Heart left ventricle (tissue), 16 donors: ENCODE results near the gene PLBD2. TPM values are rescaled to one million over a fixed set of nuclear protein-coding genes. Genes with fewer than 3 reads are reported as not detected.
A peak's percentile ranks its signal among the peaks of the same experiment; 100 is the strongest.

Source experiments
- ATAC-seq, 4 donors: fragments of 200-7000 bp; cut with Tn5 transposase; one replicate each; pipeline ENCODE4 v1.9.1; 2020 to 2022; ENCODE audit warnings: moderate library complexity in 4 of 4, mild to moderate bottlenecking in 3 of 4, moderate number of reproducible peaks in 1 of 4
- DNase-seq, 5 donors: peaks; one replicate each; pipeline ENCODE4 v3.0.0-alpha.2; 2020
- H3K27ac ChIP-seq, 12 donors: fragments of 200-600 bp; sonication (generic) in 4 of 12; one replicate each; pipeline versions ENCODE4 v1.5.0 to v1.8.0; 2016 to 2022; ENCODE audit warnings: mild to moderate bottlenecking in 2 of 12
- H3K27me3 ChIP-seq, 9 donors: fragments of 200-600 bp; sonication (generic) in 2 of 9; one replicate each; pipeline versions ENCODE4 v1.5.1 to v1.8.0; 2016 to 2022; ENCODE audit warnings: mild to moderate bottlenecking in 3 of 9
- H3K36me3 ChIP-seq, 9 donors: fragments of 200-600 bp; sonication (generic) in 2 of 9; one replicate each; pipeline versions ENCODE4 v1.5.0 to v1.8.0; 2018 to 2022; ENCODE audit warnings: mild to moderate bottlenecking in 2 of 9
- H3K4me1 ChIP-seq, 12 donors: fragments of 200-600 bp; sonication (generic) in 4 of 12; one replicate each; pipeline versions ENCODE4 v1.5.0 to v1.8.0; 2016 to 2022; ENCODE audit warnings: mild to moderate bottlenecking in 3 of 12
- H3K4me3 ChIP-seq, 12 donors: fragments of 200-600 bp; sonication (generic) in 4 of 12; one replicate each; pipeline versions ENCODE4 v1.5.0 to v1.8.0; 2017 to 2022; ENCODE audit warnings: mild to moderate bottlenecking in 9 of 12, moderate library complexity in 4 of 12
- H3K9me3 ChIP-seq, 12 donors: fragments of 200-600 bp; sonication (generic) in 4 of 12; one replicate each; pipeline versions ENCODE4 v1.5.0 to v1.8.0; 2016 to 2022; ENCODE audit warnings: mild to moderate bottlenecking in 1 of 12
- CTCF ChIP-seq, 12 donors: fragments of 200-600 bp; sonication (generic) in 4 of 12; IDR thresholded peaks; one replicate each; pipeline versions ENCODE4 v1.5.0 to v1.8.0; 2018 to 2022; ENCODE audit warnings: antibody characterized with exemption in 12 of 12, mild to moderate bottlenecking in 5 of 12
- POLR2A ChIP-seq, 2 donors: fragments of 450-650 bp; IDR thresholded peaks; one replicate each; pipeline ENCODE4 v1.6.1; 2017; ENCODE audit warnings: antibody characterized with exemption in 2 of 2, mild to moderate bottlenecking in 2 of 2, moderate library complexity in 2 of 2
- WGBS, 4 donors: extraction: QIAGEN DNeasy Blood & Tissue Kit in 2 of 4; methylation state at CpG; one replicate each; pipeline versions ENCODE4 v1.1.5 to v1.1.7; 2013 to 2018; 5-methylcytosine and 5-hydroxymethylcytosine counted together
- intact Hi-C, 10 donors: fragments of 100-400 bp; cut with DNase I; formaldehyde crosslinking; loops; one replicate each; pipeline versions ENCODE4 v1.11.1 to v1.14.2; 2022
- polyA plus RNA-seq, 2 donors: library from polyadenylated mRNA; stranded (reverse); fragments of 200-250 nt; gene quantifications; one replicate each; pipeline ENCODE4 v1.2.3, GENCODE V29; 2013
- total RNA-seq, 9 donors: library from RNA; depleted of rRNA in 2 of 9; stranded (reverse); fragments of >200 nt in 2 of 9; fragmentation: NEBNext Ultra II Directional in 3 of 9; extraction: Animal tissue kit (Norgen Biotek cat#: 25700) in 3 of 9; gene quantifications; one replicate each; pipeline versions ENCODE4 v1.1.0 to v1.2.4, GENCODE V29; 2016 to 2023
- donor health status: ischemic (EF 13 %, LVEDD 7.1; RV severe dilation, severe dysfunction).
- donor health status: healthy with polysubstance abuse.
- donor health status: DM: no; HTN: yes; CAD: no.
- donor health status: DM: no; HTN: no; CAD: no.
- donor health status: ischemic (EF 25% LVEDD 6.9; RV normal size, moderate dysfunction).
- donor health status: ischemic (EF 25% LVEDD 5.7; RV mildly dilated, moderate dysfunction).
- donor health status: healthy.
- donor health status: DM: yes; HTN: yes; CAD: no.
- donor health status: ischemic (EF 35%, LVEDD 5.7; RV mildly dilated, moderate dysfunction).
- donor health status: nonischemic (EF 11% LVEDD 7.7; RV severe dilation, severe dysfunction).
- donor health status: DM: yes; HTN: yes; CAD: no.
- donor health status: PGD.
- donor health status: ischemic (EF 29% LVEDD 5.4; RV normal size, mild dysfunction).
- donor health status: nonischemic (EF 23%, LVEDD 6.1; RV moderate dilation, normal function).

PLBD2 gene
- total and polyA plus RNA-seq, 11 donors: 15.6 to 66.6 (median 31.8) TPM

- TF ChIP-seq CTCF (IDR thresholded peaks at IDR 0.05) (no peak), POLR2A (IDR thresholded peaks at IDR 0.05) (no peak)
- no peak overlapping the region for H3K4me3 ChIP-seq
- peaks cover 2 to 84% (median 59%) of the 10 kb centered on the region in 9 donors for H3K36me3 ChIP-seq
- H3K4me1 ChIP-seq: no peaks in the 10 kb centered on the region
- 96 to 98% (median 97%) methylated on average over 3 of the region's 3 CpGs for WGBS, 4 donors
- no peaks in the 10 kb centered on the region for H3K9me3 ChIP-seq
- no peak overlapping the region for H3K27ac ChIP-seq
- DNase-seq: no peak
- H3K27me3 ChIP-seq: no peaks in the 10 kb centered on the region
- no peak for ATAC-seq
- intact Hi-C loops: no loop called here
Observed at GRCh38 chr12:113373440-113373839, 15.1 kb downstream of the PLBD2 start.

- no peaks in the 10 kb centered on the region for H3K4me1 ChIP-seq
- H3K4me3 ChIP-seq: no peak overlapping the region
- intact Hi-C loops: no loop called here
- WGBS, 4 donors: 83 to 87% (median 84%) methylated on average over 3 of the region's 3 CpGs
- TF ChIP-seq POLR2A (IDR thresholded peaks at IDR 0.05): no peak
- no peak for ATAC-seq
- H3K36me3 ChIP-seq: peaks cover 2 to 84% (median 61%) of the 10 kb centered on the region in 9 donors
- no peaks in the 10 kb centered on the region for H3K9me3 ChIP-seq
- peak in 1 of 5 donors; percentile 56 for DNase-seq
- no peaks in the 10 kb centered on the region for H3K27me3 ChIP-seq
- H3K27ac ChIP-seq: no peak overlapping the region
Observed at GRCh38 chr12:113373969-113374368, 15.6 kb downstream of the PLBD2 start.

- intact Hi-C loops: no loop called here
- peaks cover 2 to 87% (median 66%) of the 10 kb centered on the region in 9 donors for H3K36me3 ChIP-seq
- no peaks in the 10 kb centered on the region for H3K27me3 ChIP-seq
- no peaks in the 10 kb centered on the region for H3K4me1 ChIP-seq
- H3K4me3 ChIP-seq: no peak overlapping the region
- no peak for ATAC-seq
- WGBS, 4 donors: 91 to 98% (median 95%) methylated on average over 4 of the region's 4 CpGs
- no peak overlapping the region for H3K27ac ChIP-seq
- H3K9me3 ChIP-seq: no peaks in the 10 kb centered on the region
- TF ChIP-seq POLR2A (IDR thresholded peaks at IDR 0.05) (no peak), CTCF (IDR thresholded peaks at IDR 0.05) (no peak)
- peak in 1 of 5 donors; percentile 3 for DNase-seq
Observed at GRCh38 chr12:113374823-113375428, 16.5 kb downstream of the PLBD2 start.

- Histone ChIP-seq H3K4me3 (no peak overlapping the region), H3K27ac (no peak overlapping the region)
Observed at GRCh38 chr12:113378291-113378690, 19.9 kb downstream of the PLBD2 start.

More at GRCh38 chr12:113378291-113378690, 19.9 kb downstream of the PLBD2 start:
- H3K36me3 ChIP-seq: peaks cover 2 to 95% (median 82%) of the 10 kb centered on the region in 9 donors
- ATAC-seq: no peak
- intact Hi-C loops: no loop called here
- WGBS, 4 donors: 87 to 96% (median 89%) methylated on average over 3 of the region's 3 CpGs
- H3K27me3 ChIP-seq: no peaks in the 10 kb centered on the region
- no peak for DNase-seq
- H3K9me3 ChIP-seq: no peaks in the 10 kb centered on the region
- TF ChIP-seq POLR2A (IDR thresholded peaks at IDR 0.05) (no peak), CTCF (IDR thresholded peaks at IDR 0.05) (no peak)
- no peaks in the 10 kb centered on the region for H3K4me1 ChIP-seq
